ENCODE measurements around the gene CTDSP2.

DNA sequence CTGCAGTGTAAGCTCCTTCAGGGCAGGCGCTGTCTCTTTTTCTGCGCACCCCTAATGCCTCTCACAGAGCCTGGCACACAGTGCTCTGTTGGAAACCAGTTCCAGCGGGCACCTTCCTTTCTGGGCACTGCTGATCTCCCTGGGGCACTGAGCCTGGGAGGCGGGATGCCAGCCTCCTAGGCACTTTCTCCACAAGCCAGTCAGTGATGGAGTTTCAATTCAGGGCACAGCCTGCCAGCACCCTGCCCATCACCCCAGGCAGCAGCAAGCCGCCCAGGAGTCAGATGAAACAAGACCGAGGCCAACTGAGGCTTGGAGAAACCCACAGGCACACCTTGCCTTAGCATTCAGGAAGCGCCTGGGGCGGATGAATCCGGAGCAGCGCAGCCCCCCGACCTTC is 5.7 kb upstream of the CTDSP2 start:
- TF ChIP-seq CTCF (IDR thresholded peaks at IDR 0.05; ENCODE audit: low read depth, low read length, poor library complexity, severe bottlenecking) (no peak), EZH2phosphoT487 (IDR thresholded peaks at IDR 0.05; ENCODE audit: borderline replicate concordance, low read length) (no peak)
